ENCODE results near the gene CFAP77. TPM values are rescaled to one million over a fixed set of nuclear protein-coding genes. Genes with fewer than 3 reads are reported as not detected.
A peak's percentile ranks its signal among the peaks of the same experiment; 100 is the strongest.

CFAP77 gene
- total RNA-seq, 1 donor from 2014 or later = 1.8 TPM

DNA sequence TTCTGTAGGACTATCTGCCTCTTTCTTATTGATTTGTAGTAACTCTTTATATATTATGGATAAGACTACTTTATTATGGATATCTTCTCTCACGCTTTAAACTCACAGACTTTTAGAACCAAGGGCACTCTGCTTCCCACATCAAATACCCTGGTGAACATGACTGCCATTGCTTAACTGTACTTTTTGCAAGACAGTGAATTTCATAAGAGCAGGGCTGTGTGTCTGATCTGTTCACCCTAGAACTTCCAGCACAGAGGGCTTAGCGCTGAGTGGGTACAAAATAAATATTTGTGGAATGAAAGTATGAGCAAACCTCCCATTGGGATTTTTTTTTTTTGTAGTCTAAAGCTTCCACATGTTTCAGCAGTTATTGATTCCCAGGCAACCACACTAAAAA lies 84.8 kb downstream of the CFAP77 start:
- no peaks in the 10 kb centered on the region for H3K79me2 ChIP-seq (ENCODE audit: low read depth)
- TF ChIP-seq EZH2phosphoT487 (IDR thresholded peaks at IDR 0.05) (no peak), EZH2 (IDR thresholded peaks at IDR 0.05) (no peak)
- TF ChIP-seq, protein P1, sequence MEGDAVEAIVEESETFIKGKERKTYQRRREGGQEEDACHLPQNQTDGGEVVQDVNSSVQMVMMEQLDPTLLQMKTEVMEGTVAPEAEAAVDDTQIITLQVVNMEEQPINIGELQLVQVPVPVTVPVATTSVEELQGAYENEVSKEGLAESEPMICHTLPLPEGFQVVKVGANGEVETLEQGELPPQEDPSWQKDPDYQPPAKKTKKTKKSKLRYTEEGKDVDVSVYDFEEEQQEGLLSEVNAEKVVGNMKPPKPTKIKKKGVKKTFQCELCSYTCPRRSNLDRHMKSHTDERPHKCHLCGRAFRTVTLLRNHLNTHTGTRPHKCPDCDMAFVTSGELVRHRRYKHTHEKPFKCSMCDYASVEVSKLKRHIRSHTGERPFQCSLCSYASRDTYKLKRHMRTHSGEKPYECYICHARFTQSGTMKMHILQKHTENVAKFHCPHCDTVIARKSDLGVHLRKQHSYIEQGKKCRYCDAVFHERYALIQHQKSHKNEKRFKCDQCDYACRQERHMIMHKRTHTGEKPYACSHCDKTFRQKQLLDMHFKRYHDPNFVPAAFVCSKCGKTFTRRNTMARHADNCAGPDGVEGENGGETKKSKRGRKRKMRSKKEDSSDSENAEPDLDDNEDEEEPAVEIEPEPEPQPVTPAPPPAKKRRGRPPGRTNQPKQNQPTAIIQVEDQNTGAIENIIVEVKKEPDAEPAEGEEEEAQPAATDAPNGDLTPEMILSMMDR (IDR thresholded peaks at IDR 0.05) = no peak
- H3K4me1 ChIP-seq = peaks cover 12% of the 10 kb centered on the region
- Mint-ChIP-seq H3K27me3 (ENCODE audit: insufficient read depth, low read depth) (peaks cover 10% of the 10 kb centered on the region), H3K4me3 (no peak overlapping the region), H3K4me1 (peaks cover 25% of the 10 kb centered on the region), H3K36me3 (peaks cover 17% of the 10 kb centered on the region), H3K9me3 (peaks cover 47% of the 10 kb centered on the region), H3K27ac (no peak overlapping the region)
- H4K20me1 ChIP-seq (ENCODE audit: low read depth) = no peaks in the 10 kb centered on the region
- H3K9me3 ChIP-seq (ENCODE audit: low read depth) = no peaks in the 10 kb centered on the region
- H3K9ac ChIP-seq = no peak overlapping the region
- no peak overlapping the region for H2AFZ ChIP-seq (replicated peaks)
- no peak overlapping the region for H3K27ac ChIP-seq
- no peak for DNase-seq (ENCODE audit: low spot score)
- no peaks in the 10 kb centered on the region for H3F3A ChIP-seq (ENCODE audit: low read depth)
- no peaks in the 10 kb centered on the region for H3K27me3 ChIP-seq
- H3K4me2 ChIP-seq = no peak overlapping the region
- H3K4me3 ChIP-seq = no peak overlapping the region
- H3K36me3 ChIP-seq = no peaks in the 10 kb centered on the region

DNA sequence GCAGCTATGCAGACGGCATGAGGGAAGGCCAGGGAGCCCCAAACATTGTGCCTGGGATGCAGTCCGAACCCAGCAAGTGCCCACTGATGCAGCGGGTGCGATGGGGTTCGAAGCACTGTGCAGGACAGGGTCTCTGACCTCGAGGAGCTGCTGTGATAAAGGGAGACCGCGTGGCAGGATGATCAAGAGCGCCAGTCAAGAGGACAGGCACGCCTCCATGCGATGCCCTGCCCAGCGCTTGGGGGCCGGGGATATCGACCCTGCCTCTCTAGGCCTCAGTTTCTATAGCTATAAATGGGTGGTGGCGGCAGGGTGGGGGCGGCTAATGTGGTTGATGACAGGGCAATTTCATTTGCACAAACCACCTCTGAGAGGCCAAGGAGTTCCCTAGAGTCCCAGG lies 87.7 kb downstream of the CFAP77 start:
- Histone ChIP-seq H3K27ac (no peak overlapping the region), H3K27me3 (no peaks in the 10 kb centered on the region), H3K9me3 (ENCODE audit: low read depth) (no peaks in the 10 kb centered on the region), H3K4me3 (no peak overlapping the region), H2AFZ (replicated peaks) (no peak overlapping the region), H3K36me3 (no peaks in the 10 kb centered on the region), H3F3A (ENCODE audit: low read depth) (no peaks in the 10 kb centered on the region), H3K79me2 (ENCODE audit: low read depth) (no peaks in the 10 kb centered on the region), H3K4me1 (peaks cover 12% of the 10 kb centered on the region), H3K9ac (no peak overlapping the region), H3K4me2 (no peak overlapping the region), H4K20me1 (ENCODE audit: low read depth) (no peaks in the 10 kb centered on the region)
- no peak for DNase-seq (ENCODE audit: low spot score)
- Mint-ChIP-seq H3K4me1 (peaks cover 22% of the 10 kb centered on the region), H3K36me3 (peaks cover 12% of the 10 kb centered on the region), H3K9me3 (peaks cover 31% of the 10 kb centered on the region), H3K27ac (peak overlapping the region; percentile 79), H3K27me3 (ENCODE audit: insufficient read depth, low read depth) (peaks cover 16% of the 10 kb centered on the region), H3K4me3 (no peak overlapping the region)
- TF ChIP-seq EZH2phosphoT487 (IDR thresholded peaks at IDR 0.05) (no peak), EZH2 (IDR thresholded peaks at IDR 0.05) (no peak)
- TF ChIP-seq, protein P1 (IDR thresholded peaks at IDR 0.05) = no peak

DNA sequence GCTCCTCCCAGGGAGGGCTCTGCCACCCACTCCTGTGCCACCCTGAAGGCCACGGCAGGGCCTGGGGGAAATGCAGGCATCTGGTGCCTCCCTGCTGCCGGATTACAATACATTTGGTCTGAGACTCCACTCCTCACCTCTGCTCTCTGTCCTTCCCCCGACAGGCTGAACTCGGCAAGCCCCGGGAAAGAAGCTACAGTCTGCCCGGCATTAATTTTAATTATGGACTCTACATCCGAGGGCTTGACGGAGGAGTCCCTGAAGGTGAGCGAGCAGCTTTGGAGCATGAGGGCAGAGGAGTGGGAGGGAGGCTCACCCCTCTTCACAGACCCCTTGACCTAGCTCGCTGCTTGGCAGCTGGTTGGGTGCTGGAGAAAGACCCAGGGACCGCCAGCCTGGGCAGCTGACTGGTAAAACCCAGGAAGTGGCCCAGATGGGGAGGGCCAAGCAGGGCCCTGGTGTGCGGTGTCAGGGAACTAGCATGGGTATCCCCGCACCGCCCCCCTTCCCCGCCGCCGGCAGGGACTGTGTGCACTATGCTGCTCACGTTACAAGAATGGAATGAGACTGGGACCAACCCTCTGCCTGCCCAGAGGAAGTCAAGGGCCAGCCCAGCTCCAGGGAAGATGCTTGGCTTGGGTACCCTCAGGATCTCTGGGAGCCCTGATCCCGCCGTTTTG lies 88.7 kb downstream of the CFAP77 start:
- no peak overlapping the region for H3K9ac ChIP-seq
- TF ChIP-seq EZH2 (IDR thresholded peaks at IDR 0.05) (no peak), EZH2phosphoT487 (IDR thresholded peaks at IDR 0.05) (no peak)
- TF ChIP-seq, protein P1 (IDR thresholded peaks at IDR 0.05) = no peak
- peak overlapping the region; percentile 58 for H3K4me2 ChIP-seq
- peaks cover 21% of the 10 kb centered on the region for H3K9me3 Mint-ChIP-seq
- peaks cover 12% of the 10 kb centered on the region for H3K4me1 ChIP-seq
- peak overlapping the region; percentile 17 for H2AFZ ChIP-seq (replicated peaks)
- H3K27me3 ChIP-seq = no peaks in the 10 kb centered on the region
- H3K79me2 ChIP-seq (ENCODE audit: low read depth) = no peaks in the 10 kb centered on the region
- H3K4me3 ChIP-seq = no peak overlapping the region
- no peaks in the 10 kb centered on the region for H3K36me3 ChIP-seq
- peaks cover 15% of the 10 kb centered on the region for H3K27me3 Mint-ChIP-seq (ENCODE audit: insufficient read depth, low read depth)
- H3K4me3 Mint-ChIP-seq = no peak overlapping the region
- H3F3A ChIP-seq (ENCODE audit: low read depth) = no peaks in the 10 kb centered on the region
- peaks cover 23% of the 10 kb centered on the region for H3K4me1 Mint-ChIP-seq
- DNase-seq (ENCODE audit: low spot score) = peak; percentile 72
- peaks cover 9% of the 10 kb centered on the region for H3K36me3 Mint-ChIP-seq
- no peaks in the 10 kb centered on the region for H3K9me3 ChIP-seq (ENCODE audit: low read depth)
- H3K27ac Mint-ChIP-seq = peak overlapping the region; percentile 79
- H4K20me1 ChIP-seq (ENCODE audit: low read depth) = no peaks in the 10 kb centered on the region
- H3K27ac ChIP-seq = no peak overlapping the region

All from neural progenitor cell (in vitro differentiated cells).